Activated naive CD4-positive, alpha-beta T cell treated with anti-CD3 and anti-CD28 coated beads for 36 hours (primary cell): Measurements from ENCODE around the gene CD300H. TPM values are rescaled to one million over a fixed set of nuclear protein-coding genes. Genes with fewer than 3 reads are reported as not detected.
"Not testable (repeated sequence)": the region's sequence is repeated elsewhere in the genome, so short reads cannot be mapped to it uniquely, and the experiment has no call there.

ENCODE experiments used
- CTCF ChIA-PET: fragments of 350-600 bp; sonication (Branson Sonifier 250); formaldehyde crosslinking; loops from one replicate; lab custom pipeline; 2021; ENCODE audit warnings: antibody characterized with exemption; lab: Charles Lee
- DNase-seq: peaks from one replicate; pipeline ENCODE4 v3.0.0-alpha.2; 2020
- H3K27ac Mint-ChIP-seq: one replicate; pipeline ENCODE4 v1.8.0; 2021; ENCODE audit warnings: mild to moderate bottlenecking, mixed read lengths
- H3K27me3 Mint-ChIP-seq: one replicate; pipeline ENCODE4 v1.8.0; 2021; ENCODE audit warnings: low read depth, mixed read lengths
- H3K36me3 Mint-ChIP-seq: one replicate; pipeline ENCODE4 v1.8.0; 2021; ENCODE audit warnings: low read depth, mixed read lengths
- H3K4me1 Mint-ChIP-seq: one replicate; pipeline ENCODE4 v1.8.0; 2021; ENCODE audit warnings: low read depth, mixed read lengths
- H3K4me3 Mint-ChIP-seq: one replicate; pipeline ENCODE4 v1.8.0; 2021; ENCODE audit warnings: mild to moderate bottlenecking, moderate library complexity, mixed read lengths
- H3K9me3 Mint-ChIP-seq: one replicate; pipeline ENCODE4 v1.8.0; 2021; ENCODE audit warnings: mixed read lengths
- intact Hi-C: fragments of 100-400 bp; cut with micrococcal nuclease; formaldehyde crosslinking; loops from one replicate; pipeline ENCODE4 v1.15.1; 2023
- total RNA-seq, 2 experiments: library from RNA; stranded (reverse); gene quantifications; one replicate each; pipeline ENCODE4 v1.2.3, GENCODE V29; 2021

Gene CD300H
- total RNA-seq, 2 experiments from 2014 or later, result not detected

- H3K4me3 Mint-ChIP-seq, result no peak overlapping the region
- DNase-seq, result no peak
Observed at GRCh38 chr17:74582633-74583032, 15.3 kb upstream of the CD300H start.

GRCh38 chr17:74579900-74580299 is 12.6 kb upstream of the CD300H start:
- DNase-seq, result peak; percentile 18
- no peak overlapping the region for H3K4me3 Mint-ChIP-seq
- intact Hi-C loops, result no loop called here
- no peak overlapping the region for H3K27ac Mint-ChIP-seq
- H3K27me3 Mint-ChIP-seq, result peaks cover 2% of the 10 kb centered on the region
- no peaks in the 10 kb centered on the region for H3K9me3 Mint-ChIP-seq
- H3K4me1 Mint-ChIP-seq, result peaks cover 8% of the 10 kb centered on the region
- H3K36me3 Mint-ChIP-seq, result no peaks in the 10 kb centered on the region
- CTCF ChIA-PET, result interaction anchor here (0.6 to 0.8 kb wide), 2 partner anchors 24 to 284 kb away, joined by 3 to 5 read pairs; no protein-coding TSS in a partner anchor

More at GRCh38 chr17:74582633-74583032, 15.3 kb upstream of the CD300H start:
- CTCF ChIA-PET, result no interaction called here
- no peaks in the 10 kb centered on the region for H3K36me3 Mint-ChIP-seq
- no peak overlapping the region for H3K27ac Mint-ChIP-seq
- H3K4me1 Mint-ChIP-seq, result peaks cover 8% of the 10 kb centered on the region
- no peaks in the 10 kb centered on the region for H3K27me3 Mint-ChIP-seq
- intact Hi-C loops, result no loop called here
- H3K9me3 Mint-ChIP-seq, result no peaks in the 10 kb centered on the region

- DNase-seq, result no peak
- peaks cover 2% of the 10 kb centered on the region for H3K27me3 Mint-ChIP-seq
- no peak overlapping the region for H3K4me3 Mint-ChIP-seq
- CTCF ChIA-PET, result no interaction called here
- H3K4me1 Mint-ChIP-seq, result peaks cover 8% of the 10 kb centered on the region
- no peaks in the 10 kb centered on the region for H3K36me3 Mint-ChIP-seq
- no peaks in the 10 kb centered on the region for H3K9me3 Mint-ChIP-seq
- intact Hi-C loops, result no loop called here
- no peak overlapping the region for H3K27ac Mint-ChIP-seq
Observed at GRCh38 chr17:74578979-74579378, 11.7 kb upstream of the CD300H start.

- H3K36me3 Mint-ChIP-seq, result no peaks in the 10 kb centered on the region
- intact Hi-C loops, result no loop called here
- DNase-seq, result no peak
- CTCF ChIA-PET, result no interaction called here
- peaks cover 4% of the 10 kb centered on the region for H3K4me1 Mint-ChIP-seq
- H3K4me3 Mint-ChIP-seq, result no peak overlapping the region
- no peak overlapping the region for H3K27ac Mint-ChIP-seq
- H3K9me3 Mint-ChIP-seq, result no peaks in the 10 kb centered on the region
- peaks cover 8% of the 10 kb centered on the region for H3K27me3 Mint-ChIP-seq
Observed at GRCh38 chr17:74574489-74575142, 7.3 kb upstream of the CD300H start.

GRCh38 chr17:74573635-74574034 is 6.3 kb upstream of the CD300H start:
- DNase-seq, H3K9me3 Mint-ChIP-seq, CTCF ChIA-PET, H3K4me3 Mint-ChIP-seq, H3K36me3 Mint-ChIP-seq, H3K27ac Mint-ChIP-seq, intact Hi-C loops: not testable (repeated sequence)
- H3K27me3 Mint-ChIP-seq, result peaks cover 15% of the 10 kb centered on the region
- H3K4me1 Mint-ChIP-seq, result peaks cover 13% of the 10 kb centered on the region

GRCh38 chr17:74573169-74573568 is 5.9 kb upstream of the CD300H start:
- Mint-ChIP-seq H3K4me3 (no peak overlapping the region), H3K4me1 (peaks cover 16% of the 10 kb centered on the region), H3K27ac (no peak overlapping the region), H3K27me3 (peaks cover 19% of the 10 kb centered on the region), H3K9me3 (no peaks in the 10 kb centered on the region), H3K36me3 (no peaks in the 10 kb centered on the region)
- no peak for DNase-seq
- CTCF ChIA-PET, result no interaction called here
- intact Hi-C loops, result no loop called here

GRCh38 chr17:74571621-74572270 is 4.4 kb upstream of the CD300H start:
- Mint-ChIP-seq H3K9me3 (no peaks in the 10 kb centered on the region), H3K4me3 (no peak overlapping the region), H3K4me1 (peaks cover 16% of the 10 kb centered on the region), H3K27me3 (peaks cover 20% of the 10 kb centered on the region), H3K36me3 (no peaks in the 10 kb centered on the region), H3K27ac (no peak overlapping the region)
- CTCF ChIA-PET, result interaction anchor here (0.7 kb wide), 1 partner anchor 26 kb away, joined by 5 read pairs; no protein-coding TSS in a partner anchor
- intact Hi-C loops, result no loop called here
- DNase-seq, result peak; percentile 14

GRCh38 chr17:74569020-74570003 is 2.0 kb upstream of the CD300H start:
- Mint-ChIP-seq H3K4me3 (no peak overlapping the region), H3K27me3 (peaks cover 22% of the 10 kb centered on the region), H3K36me3 (no peaks in the 10 kb centered on the region), H3K27ac (no peak overlapping the region), H3K9me3 (no peaks in the 10 kb centered on the region), H3K4me1 (peaks cover 16% of the 10 kb centered on the region)
- intact Hi-C loops, result loop anchor here (5.0 kb wide), 2 partner anchors 73 to 168 kb away; partner anchors contain the start of gene RAB37
- DNase-seq, result peak; percentile 80
- CTCF ChIA-PET, result no interaction called here

- Mint-ChIP-seq H3K27ac (no peak overlapping the region), H3K27me3 (peaks cover 24% of the 10 kb centered on the region), H3K4me1 (peaks cover 16% of the 10 kb centered on the region), H3K36me3 (no peaks in the 10 kb centered on the region), H3K4me3 (no peak overlapping the region), H3K9me3 (no peaks in the 10 kb centered on the region)
- intact Hi-C loops, result loop anchor here (5.0 kb wide), 2 partner anchors 74 to 169 kb away; partner anchors contain the start of gene RAB37
- CTCF ChIA-PET, result no interaction called here
- no peak for DNase-seq
Observed at GRCh38 chr17:74568106-74568873, 981 bp upstream of the CD300H start.

- H3K4me1 Mint-ChIP-seq, result peaks cover 18% of the 10 kb centered on the region
- no peaks in the 10 kb centered on the region for H3K9me3 Mint-ChIP-seq
- CTCF ChIA-PET, result interaction anchor here (0.6 to 1.8 kb wide), 12 partner anchors 10 to 215 kb away, joined by 3 to 7 read pairs (median 4); partner anchors contain the start of gene CD300LD
- peak; percentile 61 for DNase-seq
- no peak overlapping the region for H3K4me3 Mint-ChIP-seq
- peaks cover 23% of the 10 kb centered on the region for H3K27me3 Mint-ChIP-seq
- no peaks in the 10 kb centered on the region for H3K36me3 Mint-ChIP-seq
- intact Hi-C loops, result loop anchor here (2.0 to 5.0 kb wide), 3 partner anchors 37 to 171 kb away; partner anchors contain the start of gene RAB37
- H3K27ac Mint-ChIP-seq, result no peak overlapping the region
Observed at GRCh38 chr17:74566132-74566753, 1.1 kb downstream of the CD300H start.

GRCh38 chr17:74565126-74565525 is 2.2 kb downstream of the CD300H start:
- CTCF ChIA-PET, result interaction anchor here (1.1 to 1.8 kb wide), 2 partner anchors 12 to 45 kb away, joined by 3 to 5 read pairs; no protein-coding TSS in a partner anchor
- no peak overlapping the region for H3K27ac Mint-ChIP-seq
- no peaks in the 10 kb centered on the region for H3K36me3 Mint-ChIP-seq
- intact Hi-C loops, result loop anchor here (5.0 kb wide), 2 partner anchors 77 to 172 kb away; partner anchors contain the start of gene RAB37
- no peak for DNase-seq
- peaks cover 16% of the 10 kb centered on the region for H3K4me1 Mint-ChIP-seq
- H3K27me3 Mint-ChIP-seq, result peaks cover 19% of the 10 kb centered on the region
- no peak overlapping the region for H3K4me3 Mint-ChIP-seq
- no peaks in the 10 kb centered on the region for H3K9me3 Mint-ChIP-seq
